Spleen (tissue), 7 donors: ENCODE results near the gene CPAMD8.

Experiments used
- CTCF ChIP-seq, 11 experiments: fragments of 200-600 bp in 7 of 11; fragments of 450-650 bp in 4 of 11; sonication (generic) in 4 of 11; IDR thresholded peaks in 8 of 11; conservative IDR thresholded peaks in 3 of 11; 1 replicate in 7 of 11; 2 replicates in 4 of 11; pipeline versions ENCODE4 v1.4.0 to v1.8.0; 2016 to 2021; ENCODE audit warnings: antibody characterized with exemption in 11 of 11, inconsistent platforms in 4 of 11, mild to moderate bottlenecking in 1 of 11
- POLR2A ChIP-seq, 3 donors: fragments of 450-650 bp; IDR thresholded peaks; one replicate each; pipeline ENCODE4 v1.5.1; 2017; ENCODE audit warnings: antibody characterized with exemption in 3 of 3, mild to moderate bottlenecking in 1 of 3
- POLR2AphosphoS5 ChIP-seq, 3 donors: sonication (generic); formaldehyde crosslinking; IDR thresholded peaks; one replicate each; pipeline ENCODE4 v1.5.1; 2017; ENCODE audit warnings: antibody characterized with exemption in 3 of 3
- donor health status: DM: no; HTN: no; CAD: no; lungs with moderate emphysema.
- donor health status: DM: no; HTN: no; CAD: no.
- donor health status: DM: no; HTN: no; CAD: no.

DNA sequence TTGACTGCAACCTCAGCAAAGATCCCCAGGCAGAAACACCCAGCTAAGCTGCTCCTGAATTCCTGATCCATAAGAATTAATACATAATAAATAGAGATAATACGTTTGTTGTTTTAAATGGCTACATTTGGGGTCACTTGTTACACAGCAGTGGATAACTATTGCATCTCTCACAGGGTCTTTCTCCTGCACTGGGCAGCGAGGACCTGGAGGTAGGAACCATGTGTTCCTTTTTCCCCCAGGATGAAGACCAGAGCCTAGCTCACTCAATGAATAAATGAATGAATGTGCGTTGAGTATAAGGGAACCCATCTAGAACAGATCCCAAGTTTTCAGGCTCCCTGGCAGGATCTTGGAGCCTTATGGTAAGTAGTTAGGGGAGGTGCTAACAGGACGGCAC lies 107.1 kb downstream of the CPAMD8 start:
- TF ChIP-seq CTCF (IDR thresholded peaks at IDR 0.05 in 8 of 11, conservative IDR thresholded peaks at IDR 0.05 in 3 of 11) (no peak), POLR2A (IDR thresholded peaks at IDR 0.05) (no peak), POLR2AphosphoS5 (IDR thresholded peaks at IDR 0.05) (no peak)
